ENCODE data around the gene PTGES3. TPM values are rescaled to one million over a fixed set of nuclear protein-coding genes. Genes with fewer than 3 reads are reported as not detected.

PTGES3 gene
- total RNA-seq, 6 experiments from 2014 or later: 70.0 to 184 (median 81.8) TPM

DNA sequence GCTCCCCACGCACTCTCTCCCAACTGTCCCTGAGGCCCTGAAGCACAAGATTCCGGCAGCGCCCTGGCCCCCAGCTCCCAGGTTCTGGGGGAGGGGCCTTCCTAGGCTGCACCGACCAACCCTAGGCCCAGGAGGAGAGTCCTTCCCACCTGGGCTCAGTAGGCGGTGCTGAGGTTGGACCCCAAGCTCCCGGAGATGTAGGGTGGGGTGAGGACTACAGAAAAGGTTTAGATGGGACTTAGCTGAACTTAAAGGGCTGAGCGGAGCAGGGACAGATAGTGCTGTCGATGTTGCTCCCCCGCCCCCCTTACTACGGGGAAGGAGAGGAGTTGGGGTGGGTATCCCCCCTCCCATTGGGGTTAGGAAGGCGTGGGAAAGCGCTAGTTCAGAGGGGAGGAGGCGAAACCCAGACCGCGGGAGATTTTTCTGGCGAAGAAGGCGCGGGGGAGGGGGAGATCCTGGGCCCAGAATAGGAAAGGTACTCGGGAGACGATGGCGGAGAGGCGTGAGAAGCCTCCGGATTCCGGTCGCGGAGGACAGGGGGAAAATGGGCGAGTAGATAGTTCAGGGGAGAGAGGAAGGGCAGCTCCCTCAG, 53.7 kb downstream of the PTGES3 start:
- peak overlapping the region; percentile 64 to 88 (median 86) for H3K4me3 ChIP-seq
- H3K4me1 ChIP-seq: peaks cover 0 to 50% (median 17%) of the 10 kb centered on the region in 4 donors
- peak in 2 of 4 donors; percentile 1 for ATAC-seq
- peak; percentile 67 to 70 (median 67) for DNase-seq
- peak overlapping the region; percentile 84 to 92 (median 90) for H3K27ac ChIP-seq
- H3K27me3 ChIP-seq: no peaks in the 10 kb centered on the region
- H3K36me3 ChIP-seq: peaks cover 0 to 20% (median 14%) of the 10 kb centered on the region in 4 donors
- intact Hi-C loops (cut with DNase I): no loop called here
- no peaks in the 10 kb centered on the region for H3K9me3 ChIP-seq
- no peak for TF ChIP-seq CTCF (IDR thresholded peaks at IDR 0.05)
- TF ChIP-seq POLR2A (IDR thresholded peaks at IDR 0.05): no peak
- WGBS (ENCODE audit: insufficient coverage, low coverage, low lambda C conversion rate, missing lambda C conversion rate): 0% methylated on average over 21 of the region's 27 CpGs

GRCh38 chr12:56633468-56634241, 54.4 kb downstream of the PTGES3 start:
- peaks cover 0 to 14% (median 10%) of the 10 kb centered on the region in 4 donors for H3K36me3 ChIP-seq
- H3K27me3 ChIP-seq: no peaks in the 10 kb centered on the region
- peak overlapping the region in 2 of 3 donors; percentile 90 to 92 for H3K27ac ChIP-seq
- DNase-seq (no peak), ATAC-seq (no peak)
- TF ChIP-seq CTCF (IDR thresholded peaks at IDR 0.05): no peak
- no peak for TF ChIP-seq POLR2A (IDR thresholded peaks at IDR 0.05)
- H3K9me3 ChIP-seq: no peaks in the 10 kb centered on the region
- WGBS (ENCODE audit: insufficient coverage, low coverage, low lambda C conversion rate, missing lambda C conversion rate): 40% methylated on average over 11 of the region's 12 CpGs
- H3K4me3 ChIP-seq: peak overlapping the region; percentile 64 to 88 (median 86)
- intact Hi-C loops (cut with DNase I): no loop called here
- H3K4me1 ChIP-seq: peaks cover 0 to 52% (median 17%) of the 10 kb centered on the region in 4 donors

GRCh38 chr12:56632701-56633467, 55.2 kb downstream of the PTGES3 start:
- H3K9me3 ChIP-seq: no peaks in the 10 kb centered on the region
- peak overlapping the region in 1 of 3 donors; percentile 4 for H3K4me3 ChIP-seq
- intact Hi-C loops (cut with DNase I): no loop called here
- no peaks in the 10 kb centered on the region for H3K27me3 ChIP-seq
- peaks cover 0 to 55% (median 16%) of the 10 kb centered on the region in 4 donors for H3K4me1 ChIP-seq
- peak overlapping the region in 2 of 3 donors; percentile 33 to 52 for H3K27ac ChIP-seq
- 8% methylated on average over 2 of the region's 4 CpGs for WGBS (ENCODE audit: insufficient coverage, low coverage, low lambda C conversion rate, missing lambda C conversion rate)
- TF ChIP-seq POLR2A (IDR thresholded peaks at IDR 0.05): no peak
- ATAC-seq: no peak
- H3K36me3 ChIP-seq: peaks cover 0 to 6% (median 3%) of the 10 kb centered on the region in 4 donors
- DNase-seq: no peak

- TF ChIP-seq CTCF (IDR thresholded peaks at IDR 0.05) (no peak), POLR2A (IDR thresholded peaks at IDR 0.05) (no peak)
- intact Hi-C loops (cut with DNase I): no loop called here
- H3K27me3 ChIP-seq: no peaks in the 10 kb centered on the region
- 4% methylated on average over 10 of the region's 13 CpGs for WGBS (ENCODE audit: insufficient coverage, low coverage, low lambda C conversion rate, missing lambda C conversion rate)
- H3K36me3 ChIP-seq: peaks cover 0 to 5% (median 2%) of the 10 kb centered on the region in 4 donors
- H3K4me3 ChIP-seq: peak overlapping the region in 1 of 3 donors; percentile 4
- H3K27ac ChIP-seq: peak overlapping the region; percentile 33 to 52 (median 49)
- ATAC-seq (peak in 3 of 4 donors; percentile 7 to 35 (median 20)), DNase-seq (peak; percentile 74 to 78 (median 76))
- peaks cover 0 to 47% (median 12%) of the 10 kb centered on the region in 4 donors for H3K4me1 ChIP-seq
- H3K9me3 ChIP-seq: no peaks in the 10 kb centered on the region
These were observed 56.0 kb downstream of the PTGES3 start for GRCh38 chr12:56631790-56632700.
